CD14-positive monocyte (primary cell): ENCODE results near the gene KCTD21. TPM values are rescaled to one million over a fixed set of nuclear protein-coding genes. Genes with fewer than 3 reads are reported as not detected.
A peak's percentile ranks its signal among the peaks of the same experiment; 100 is the strongest.

Experiments
- DNase-seq, 3 donors: peaks; one replicate each; pipeline ENCODE4 v3.0.0-alpha.2; 2011 to 2022
- H2AFZ ChIP-seq: 2 replicates; pipeline ENCODE4 v1.6.0; 2012; ENCODE audit warnings: mild to moderate bottlenecking, low read depth, low read length, inconsistent platforms; ENCODE audit not compliant: insufficient read depth, poor library complexity, severe bottlenecking
- H3K27ac ChIP-seq, 2 donors: 1 replicate in 1 of 2; 2 replicates in 1 of 2; pipeline ENCODE4 v1.5.1; 2012 to 2013; ENCODE audit warnings: low read length in 2 of 2, control low read depth in 1 of 2, inconsistent platforms in 1 of 2, low read depth in 1 of 2, mild to moderate bottlenecking in 1 of 2
- H3K27me3 ChIP-seq, 2 donors: one replicate each; pipeline versions ENCODE4 v1.6.0 to v1.6.1; 2011 to 2013; ENCODE audit warnings: low read length in 2 of 2; ENCODE audit not compliant: control insufficient read depth in 2 of 2, insufficient read depth in 2 of 2
- H3K36me3 ChIP-seq, 2 donors: replicated peaks in 1 of 2; 1 replicate in 1 of 2; 2 replicates in 1 of 2; pipeline versions ENCODE4 v1.5.1 to v1.6.1; 2012 to 2013; ENCODE audit warnings: low read length in 2 of 2, control low read depth in 1 of 2, inconsistent platforms in 1 of 2, mild to moderate bottlenecking in 1 of 2; ENCODE audit not compliant: insufficient read depth in 2 of 2, control insufficient read depth in 1 of 2
- H3K4me1 ChIP-seq, 2 donors: 1 replicate in 1 of 2; 2 replicates in 1 of 2; pipeline versions ENCODE4 v1.5.1 to v1.6.1; 2012 to 2013; ENCODE audit warnings: low read length in 2 of 2, control low read depth in 1 of 2, inconsistent platforms in 1 of 2, mild to moderate bottlenecking in 1 of 2, moderate library complexity in 1 of 2; ENCODE audit not compliant: insufficient read depth in 2 of 2, control insufficient read depth in 1 of 2
- H3K4me2 ChIP-seq: replicated peaks from 2 replicates; pipeline ENCODE3; 2012; ENCODE audit warnings: low read length, moderate library complexity, mild to moderate bottlenecking; ENCODE audit not compliant: poor library complexity, severe bottlenecking; ENCODE audit errors: extremely low read depth
- H3K4me3 ChIP-seq, 3 experiments: fragments of 200-600 bp in 1 of 3; sonication (generic) in 1 of 3; replicated peaks in 1 of 3; 1 replicate in 2 of 3; 2 replicates in 1 of 3; pipeline ENCODE4 v1.5.1; 2011 to 2013; ENCODE audit warnings: low read length in 3 of 3, mild to moderate bottlenecking in 3 of 3, control low read depth in 2 of 3, low read depth in 2 of 3, inconsistent platforms in 1 of 3, moderate library complexity in 1 of 3
- H3K79me2 ChIP-seq: 2 replicates; pipeline ENCODE4 v1.6.0; 2012; ENCODE audit warnings: mild to moderate bottlenecking, control low read depth, inconsistent platforms, low read length, moderate library complexity; ENCODE audit not compliant: insufficient read depth
- H3K9ac ChIP-seq: 2 replicates; pipeline ENCODE4 v1.6.0; 2017; ENCODE audit warnings: low read length, mild to moderate bottlenecking; ENCODE audit not compliant: insufficient read depth, poor library complexity, severe bottlenecking
- H3K9me3 ChIP-seq, 2 donors: replicated peaks in 1 of 2; 1 replicate in 1 of 2; 2 replicates in 1 of 2; pipeline versions ENCODE4 v1.5.1 to v1.6.1; 2012 to 2013; ENCODE audit warnings: low read length in 2 of 2, control low read depth in 1 of 2; ENCODE audit not compliant: control insufficient read depth in 1 of 2, insufficient read depth in 1 of 2
- H4K20me1 ChIP-seq: 2 replicates; pipeline ENCODE4 v1.6.0; 2012; ENCODE audit warnings: mild to moderate bottlenecking, low read length, control low read depth, moderate library complexity; ENCODE audit not compliant: insufficient read depth
- H3K27ac Mint-ChIP-seq, 7 donors: one replicate each; pipeline ENCODE4 v1.8.0; 2020; ENCODE audit warnings: mild to moderate bottlenecking in 7 of 7, mixed read lengths in 7 of 7, moderate library complexity in 6 of 7, inconsistent platforms in 2 of 7
- H3K27me3 Mint-ChIP-seq, 3 donors: one replicate each; pipeline ENCODE4 v1.8.0; 2021 to 2022; ENCODE audit warnings: low read depth in 3 of 3, mild to moderate bottlenecking in 3 of 3, mixed read lengths in 3 of 3, moderate library complexity in 3 of 3, inconsistent platforms in 1 of 3
- H3K36me3 Mint-ChIP-seq, 2 donors: one replicate each; pipeline ENCODE4 v1.8.0; 2020; ENCODE audit warnings: mixed read lengths in 2 of 2, inconsistent platforms in 1 of 2, mild to moderate bottlenecking in 1 of 2
- H3K4me1 Mint-ChIP-seq: one replicate; pipeline ENCODE4 v1.8.0; 2020; ENCODE audit warnings: mild to moderate bottlenecking, mixed read lengths
- H3K4me3 Mint-ChIP-seq, 2 donors: one replicate each; pipeline ENCODE4 v1.8.0; 2020; ENCODE audit warnings: mild to moderate bottlenecking in 2 of 2, mixed read lengths in 2 of 2, moderate library complexity in 1 of 2
- H3K9me3 Mint-ChIP-seq, 7 donors: one replicate each; pipeline ENCODE4 v1.8.0; 2020 to 2022; ENCODE audit warnings: mixed read lengths in 7 of 7, mild to moderate bottlenecking in 6 of 7, moderate library complexity in 6 of 7, inconsistent platforms in 2 of 7
- WGBS: methylation state at CpG from one replicate; pipeline ENCODE4 v1.1.5; 2013; ENCODE audit warnings: missing lambda C conversion rate; ENCODE audit not compliant: insufficient coverage; 5-methylcytosine and 5-hydroxymethylcytosine counted together
- intact Hi-C, 2 donors: fragments of 100-400 bp; cut with micrococcal nuclease; formaldehyde crosslinking; loops; one replicate each; pipeline versions ENCODE4 v1.15.0 to v1.15.1; 2023
- polyA plus RNA-seq, 3 donors: library from polyadenylated mRNA; depleted of rRNA in 1 of 3; unstranded in 2 of 3; stranded (reverse) in 1 of 3; fragments of 300-500 nt in 2 of 3; fragments of >200 nt in 1 of 3; fragmentation: Illumina TruSeq in 2 of 3; gene quantifications; 1 replicate in 2 of 3; 2 replicates in 1 of 3; pipeline ENCODE4 v1.2.3, GENCODE V29; 2012 to 2021
- TF ChIP-seq, protein P1 (sequence below): fragments of 200-600 bp; IDR thresholded peaks from one replicate; pipeline ENCODE4 v1.8.0; 2022; ENCODE audit warnings: antibody characterized with exemption, mild to moderate bottlenecking

KCTD21 gene
- polyA plus RNA-seq, 3 donors = 3.2 to 9.2 (median 5.2) TPM

DNA sequence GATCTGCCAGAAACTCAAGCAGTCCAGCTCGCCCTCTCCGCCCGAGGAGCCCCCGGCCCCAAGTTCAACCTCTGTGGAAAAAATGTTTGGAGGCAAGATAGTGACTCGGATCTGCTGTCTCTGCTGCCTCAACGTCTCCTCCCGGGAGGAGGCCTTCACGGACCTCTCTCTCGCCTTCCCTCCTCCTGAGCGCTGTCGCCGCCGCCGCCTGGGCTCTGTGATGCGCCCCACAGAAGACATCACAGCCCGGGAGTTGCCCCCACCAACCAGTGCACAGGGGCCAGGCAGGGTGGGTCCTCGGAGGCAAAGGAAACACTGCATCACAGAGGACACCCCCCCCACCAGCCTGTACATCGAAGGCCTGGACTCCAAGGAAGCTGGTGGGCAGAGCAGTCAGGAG, 21.1 kb upstream of the KCTD21 start:
- Mint-ChIP-seq H3K27me3 (peaks cover 0 to 5% (median 3%) of the 10 kb centered on the region in 3 donors), H3K9me3 (peaks cover 0 to 3% (median 0%) of the 10 kb centered on the region in 7 donors), H3K4me3 (no peak overlapping the region), H3K4me1 (no peaks in the 10 kb centered on the region), H3K36me3 (peaks cover 55 to 64% of the 10 kb centered on the region in 2 donors), H3K27ac (peak overlapping the region in 3 of 7 donors; percentile 36 to 50 (median 41))
- H3K9me3 ChIP-seq = no peaks in the 10 kb centered on the region
- peaks cover 16% of the 10 kb centered on the region for H4K20me1 ChIP-seq
- H3K27ac ChIP-seq = no peak overlapping the region
- H3K4me3 ChIP-seq = no peak overlapping the region
- no peaks in the 10 kb centered on the region for H3K4me1 ChIP-seq
- H3K9ac ChIP-seq = no peak overlapping the region
- DNase-seq = no peak
- TF ChIP-seq, protein P1, sequence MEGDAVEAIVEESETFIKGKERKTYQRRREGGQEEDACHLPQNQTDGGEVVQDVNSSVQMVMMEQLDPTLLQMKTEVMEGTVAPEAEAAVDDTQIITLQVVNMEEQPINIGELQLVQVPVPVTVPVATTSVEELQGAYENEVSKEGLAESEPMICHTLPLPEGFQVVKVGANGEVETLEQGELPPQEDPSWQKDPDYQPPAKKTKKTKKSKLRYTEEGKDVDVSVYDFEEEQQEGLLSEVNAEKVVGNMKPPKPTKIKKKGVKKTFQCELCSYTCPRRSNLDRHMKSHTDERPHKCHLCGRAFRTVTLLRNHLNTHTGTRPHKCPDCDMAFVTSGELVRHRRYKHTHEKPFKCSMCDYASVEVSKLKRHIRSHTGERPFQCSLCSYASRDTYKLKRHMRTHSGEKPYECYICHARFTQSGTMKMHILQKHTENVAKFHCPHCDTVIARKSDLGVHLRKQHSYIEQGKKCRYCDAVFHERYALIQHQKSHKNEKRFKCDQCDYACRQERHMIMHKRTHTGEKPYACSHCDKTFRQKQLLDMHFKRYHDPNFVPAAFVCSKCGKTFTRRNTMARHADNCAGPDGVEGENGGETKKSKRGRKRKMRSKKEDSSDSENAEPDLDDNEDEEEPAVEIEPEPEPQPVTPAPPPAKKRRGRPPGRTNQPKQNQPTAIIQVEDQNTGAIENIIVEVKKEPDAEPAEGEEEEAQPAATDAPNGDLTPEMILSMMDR = no peak
- 99% methylated on average over 14 of the region's 18 CpGs for WGBS
- H3K27me3 ChIP-seq = no peaks in the 10 kb centered on the region
- H3K4me2 ChIP-seq = no peak overlapping the region
- H2AFZ ChIP-seq = no peak overlapping the region
- H3K36me3 ChIP-seq = peaks cover 14 to 63% of the 10 kb centered on the region in 2 donors
- H3K79me2 ChIP-seq = no peaks in the 10 kb centered on the region
- intact Hi-C loops = no loop called here

DNA sequence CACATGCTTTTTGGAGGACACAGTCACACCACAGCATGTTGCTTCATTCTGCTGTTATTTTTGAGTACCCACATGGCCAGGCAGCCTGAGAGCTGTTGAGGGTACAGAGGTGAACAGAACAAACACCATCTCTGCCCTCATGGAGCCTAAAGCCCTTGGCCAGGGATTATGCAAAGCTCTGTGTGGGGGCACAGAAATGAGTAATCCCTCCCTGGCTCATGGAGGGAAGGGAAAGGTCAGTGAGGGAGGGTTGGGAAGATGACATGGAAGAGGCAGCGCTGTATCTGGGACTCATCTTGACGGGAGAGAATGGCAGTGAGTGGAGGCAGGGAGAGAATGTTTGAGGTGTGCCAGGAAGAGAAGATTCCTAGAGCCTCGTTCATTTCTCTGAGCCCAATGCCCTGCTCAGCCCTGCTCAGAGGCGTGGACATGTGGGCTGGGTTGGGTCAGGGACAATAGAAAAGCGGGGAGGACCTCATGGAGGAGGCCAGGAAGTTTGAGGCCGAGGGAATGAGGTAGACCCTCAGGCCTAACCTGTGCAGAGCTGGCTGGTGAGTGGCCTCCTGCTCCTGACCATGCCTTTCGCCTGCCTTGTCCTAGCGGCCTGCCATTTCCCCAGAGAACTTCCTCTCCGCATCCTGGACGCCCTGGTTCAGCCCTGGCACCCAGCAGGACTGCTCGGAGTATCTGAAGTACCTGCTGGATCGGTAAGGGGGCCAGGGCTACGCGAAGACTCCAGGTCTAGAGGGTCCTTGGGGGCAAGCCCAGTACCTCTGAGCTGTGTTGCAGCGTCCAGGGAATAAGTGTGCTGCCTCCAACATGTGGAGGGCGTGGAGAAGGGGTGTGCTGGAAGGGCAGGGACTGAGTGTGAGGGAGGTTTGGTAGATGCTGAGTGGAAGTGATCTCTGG, 20.1 kb upstream of the KCTD21 start:
- H3K4me2 ChIP-seq = no peak overlapping the region
- H4K20me1 ChIP-seq = peaks cover 11% of the 10 kb centered on the region
- peaks cover 0 to 3% (median 0%) of the 10 kb centered on the region in 7 donors for H3K9me3 Mint-ChIP-seq
- no peak overlapping the region for H2AFZ ChIP-seq
- H3K27ac ChIP-seq = no peak overlapping the region
- peaks cover 0 to 3% (median 3%) of the 10 kb centered on the region in 3 donors for H3K27me3 Mint-ChIP-seq
- H3K4me3 ChIP-seq = no peak overlapping the region
- no peaks in the 10 kb centered on the region for H3K79me2 ChIP-seq
- intact Hi-C loops = no loop called here
- peaks cover 53 to 59% of the 10 kb centered on the region in 2 donors for H3K36me3 Mint-ChIP-seq
- peaks cover 0 to under 1% of the 10 kb centered on the region in 2 donors for H3K4me1 ChIP-seq
- H3K27ac Mint-ChIP-seq = no peak overlapping the region
- no peaks in the 10 kb centered on the region for H3K27me3 ChIP-seq
- peaks cover 10 to 57% of the 10 kb centered on the region in 2 donors for H3K36me3 ChIP-seq
- no peak overlapping the region for H3K4me3 Mint-ChIP-seq
- WGBS = 91% methylated on average over 16 of the region's 16 CpGs
- H3K9ac ChIP-seq = no peak overlapping the region
- TF ChIP-seq, protein P1 = no peak
- DNase-seq = no peak
- H3K9me3 ChIP-seq = no peaks in the 10 kb centered on the region
- H3K4me1 Mint-ChIP-seq = no peaks in the 10 kb centered on the region
